Left colon (tissue), 2 donors: ENCODE data around the gene GMEB2. TPM values are rescaled to one million over a fixed set of nuclear protein-coding genes. Genes with fewer than 3 reads are reported as not detected.
A peak's percentile ranks its signal among the peaks of the same experiment; 100 is the strongest.
"Not testable (repeated sequence)": the region's sequence is repeated elsewhere in the genome, so short reads cannot be mapped to it uniquely, and the experiment has no call there.

Experiments
- ATAC-seq: fragments of 200-7000 bp; cut with Tn5 transposase; one replicate; pipeline ENCODE4 v1.9.1; 2020; ENCODE audit warnings: mild to moderate bottlenecking, moderate library complexity
- DNase-seq, 2 donors: peaks; one replicate each; pipeline ENCODE4 v3.0.0-alpha.2; 2020
- intact Hi-C, 2 donors: fragments of 100-400 bp; cut with DNase I in 1 of 2; cut with micrococcal nuclease in 1 of 2; formaldehyde crosslinking; loops; one replicate each; pipeline versions ENCODE4 v1.11.2 to v1.14.0; 2022; cut with DNase I, micrococcal nuclease
- long read RNA-seq: library from polyadenylated mRNA; unstranded; transcript quantifications from one replicate; pipeline ENCODE4 v2.0.0, GENCODE V29; 2021
- total RNA-seq, 2 donors: library from RNA; stranded (reverse); fragmentation: NEBNext Ultra II Directional; extraction: Animal tissue kit (Norgen Biotek cat#: 25700); gene quantifications; one replicate each; pipeline ENCODE4 v1.2.1, GENCODE V29; 2021
- donor health status: DM: no; HTN: no; CAD: no.
- donor health status: DM: yes; HTN: yes; CAD: no.

GMEB2 gene
- total RNA-seq = 10 to 100 TPM in 1 of 2 donors, 1 to 10 TPM in 1; 9.7 to 11.6 TPM
- long read RNA-seq, full-length matches to known transcripts = 2 of 24 reads
- long read RNA-seq, partial matches to known transcripts = 20 of 24 reads
- long read RNA-seq, other reads (novel, unspliced or antisense) = 2 of 24 reads

- intact Hi-C loops = no loop called here
- DNase-seq (peak; percentile 61 to 80), ATAC-seq (peak; percentile 49)
These were observed at the start of gene GMEB2 for GRCh38 chr20:63626424-63627128. Gene GMEB2, minus strand, starts transcription at chr20:63627101. Its CDS starts 7,704 bp downstream, at chr20:63619397.

DNA sequence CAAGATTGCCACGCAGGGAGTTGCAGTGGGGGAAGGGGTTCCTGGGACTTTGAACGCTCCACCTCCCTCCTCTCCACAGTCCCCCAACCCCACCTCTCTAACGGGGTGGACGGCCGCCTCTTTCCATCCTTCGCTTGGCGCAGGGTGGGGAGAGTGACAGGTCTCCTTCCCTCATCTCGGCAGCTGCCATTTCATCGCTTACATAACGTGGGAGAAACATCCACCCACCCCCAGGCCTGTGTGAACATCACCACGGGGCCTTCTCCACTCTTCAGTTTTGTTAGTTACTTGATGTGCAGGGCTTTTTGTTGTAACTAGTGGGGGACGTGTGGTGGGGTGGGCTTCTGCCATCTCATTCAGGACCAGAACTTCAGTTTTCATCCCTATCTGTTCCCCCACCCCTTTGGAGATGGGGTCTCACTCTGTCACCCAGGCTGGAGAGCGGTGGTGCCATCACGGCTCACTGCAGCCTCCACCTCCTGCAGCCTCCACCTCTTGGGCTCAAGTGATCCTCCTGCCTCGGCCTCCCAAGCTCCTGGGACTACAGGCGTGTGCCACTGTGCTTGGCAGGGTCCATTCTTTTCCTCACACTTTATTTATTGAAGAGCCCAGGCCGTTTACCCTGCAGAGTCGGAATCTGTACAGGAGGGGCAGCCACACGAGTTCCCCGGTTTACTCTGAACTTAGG lies 48.9 kb upstream of the GMEB2 start:
- ATAC-seq = no peak
- intact Hi-C loops = no loop called here
- no peak for DNase-seq

- DNase-seq = no peak
- ATAC-seq = no peak
- intact Hi-C loops = no loop called here
These were observed 47.0 kb upstream of the GMEB2 start for GRCh38 chr20:63673951-63674350.

DNA sequence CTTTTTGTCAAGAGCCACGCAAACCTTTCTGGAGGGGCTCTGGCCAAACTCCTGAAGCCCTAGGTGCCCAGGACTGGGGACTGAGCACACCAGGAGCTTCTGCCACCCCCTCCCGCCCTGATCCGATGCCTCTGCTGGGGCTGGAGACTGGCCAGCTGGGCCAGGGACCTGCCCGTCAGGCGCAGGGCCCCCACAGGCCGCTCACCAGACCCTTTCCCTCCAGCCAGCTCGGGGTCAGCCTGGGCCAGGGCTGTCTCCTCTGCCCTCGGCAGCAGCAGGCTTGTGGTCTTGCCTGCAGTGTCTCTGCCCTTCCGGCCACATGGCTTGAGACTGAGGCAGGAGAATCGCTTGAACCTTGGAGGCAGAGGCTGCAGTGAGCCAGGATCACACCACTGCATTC lies 45.8 kb upstream of the GMEB2 start:
- ATAC-seq (no peak), DNase-seq (no peak)

GRCh38 chr20:63671695-63672094 lies 44.8 kb upstream of the GMEB2 start:
- intact Hi-C loops, ATAC-seq, DNase-seq: not testable (repeated sequence)

More for the DNA sequence above, 45.8 kb upstream of the GMEB2 start:
- intact Hi-C loops = no loop called here

DNA sequence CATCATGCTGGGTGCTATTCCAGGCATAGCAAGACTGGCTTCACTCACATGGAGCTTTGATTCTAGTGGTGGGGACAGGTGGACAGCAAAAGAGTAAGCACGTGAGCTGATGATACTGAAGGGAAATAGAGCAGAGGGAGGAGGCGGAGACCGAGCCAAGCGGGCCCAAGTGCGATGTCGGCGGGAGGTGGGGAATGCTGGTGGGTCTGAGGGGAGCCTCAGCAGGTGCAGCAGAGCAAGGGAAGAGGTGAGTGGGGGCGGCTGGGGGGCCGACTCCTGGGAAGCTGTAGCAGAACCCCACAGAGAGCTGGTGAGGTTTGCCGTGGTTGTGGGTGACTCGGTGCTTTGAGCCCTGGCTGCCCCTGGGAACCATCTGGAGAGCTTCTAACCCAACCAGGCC lies 41.5 kb upstream of the GMEB2 start:
- intact Hi-C loops = no loop called here
- DNase-seq (no peak), ATAC-seq (no peak)

GRCh38 chr20:63667858-63668257 lies 41.0 kb upstream of the GMEB2 start:
- intact Hi-C loops = no loop called here
- DNase-seq = no peak
- no peak for ATAC-seq

GRCh38 chr20:63665708-63666107 lies 38.8 kb upstream of the GMEB2 start:
- ATAC-seq = no peak
- intact Hi-C loops = no loop called here

DNA sequence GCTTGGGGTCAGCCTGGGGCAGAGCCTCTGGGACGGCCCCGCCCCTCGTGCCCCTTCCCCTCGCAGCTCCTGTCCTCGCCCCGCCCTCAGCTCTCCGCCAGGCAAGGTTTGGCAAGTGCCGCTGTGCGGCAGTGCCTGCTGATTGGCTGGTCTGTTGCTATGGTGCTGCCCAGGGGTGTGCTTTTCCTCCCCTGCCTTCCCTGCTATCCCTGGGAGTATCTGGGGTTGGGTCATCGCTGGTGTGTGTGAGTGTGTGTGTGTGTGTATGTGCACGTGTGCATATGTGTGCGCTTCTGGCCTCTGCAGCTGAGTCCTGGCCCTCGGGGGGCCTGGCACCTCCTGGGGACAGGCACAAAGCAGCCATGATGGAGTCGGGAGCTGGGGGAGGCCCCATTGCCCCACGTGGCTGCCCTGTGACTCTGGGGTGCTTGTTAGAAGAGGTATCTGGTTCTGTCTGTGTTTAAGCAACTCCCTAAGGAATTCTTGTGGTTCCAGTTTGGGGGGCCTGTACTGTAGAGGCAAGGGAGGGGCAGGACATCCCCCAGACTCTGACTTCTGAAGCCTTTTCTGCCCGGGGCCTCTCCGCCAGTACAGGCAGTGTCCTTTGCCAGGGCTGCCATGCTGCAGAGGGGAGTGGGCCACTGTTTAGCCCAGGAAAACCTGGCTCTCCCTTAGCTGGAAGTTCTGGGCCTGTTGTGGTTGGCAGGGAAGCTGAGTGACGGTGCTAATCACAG lies 38.1 kb upstream of the GMEB2 start:
- DNase-seq (no peak), ATAC-seq (no peak)
- intact Hi-C loops = no loop called here

More at GRCh38 chr20:63665708-63666107, 38.8 kb upstream of the GMEB2 start:
- DNase-seq = no peak

DNA sequence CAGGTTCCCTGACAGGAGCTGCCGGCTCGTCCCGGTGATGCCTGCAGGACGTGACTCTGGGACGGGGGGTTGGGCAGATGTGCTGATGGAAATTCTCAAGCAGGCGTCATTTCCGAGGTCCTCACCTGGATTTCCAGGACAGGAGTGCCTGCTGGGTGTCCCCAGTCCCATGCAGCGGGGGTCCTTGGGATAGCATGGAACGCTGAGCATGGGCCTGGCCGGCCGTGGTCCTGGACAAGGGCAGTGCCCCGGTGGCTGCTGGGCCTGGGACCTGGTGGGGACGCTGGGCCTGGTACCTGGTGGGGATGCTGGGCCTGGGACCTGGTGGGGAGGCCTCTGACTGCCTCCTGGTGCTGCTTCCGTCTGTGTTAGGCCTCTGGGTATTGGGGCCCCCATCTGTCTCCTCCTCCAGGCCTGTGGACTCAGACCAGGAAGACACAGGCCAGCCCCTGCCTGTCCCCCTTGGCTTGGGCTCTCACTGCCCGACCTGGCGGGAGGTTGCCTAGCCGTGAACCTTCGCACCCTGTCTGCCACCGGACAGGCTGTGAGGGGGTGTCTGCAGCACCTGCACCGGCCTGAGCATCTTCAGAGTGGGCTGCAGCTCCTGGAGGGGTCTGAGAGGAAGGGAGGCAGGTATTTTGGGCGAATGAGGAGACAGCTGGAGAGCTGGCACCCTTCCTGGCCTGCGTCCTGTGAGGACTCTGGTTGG lies 37.4 kb upstream of the GMEB2 start:
- no peak for ATAC-seq
- DNase-seq = no peak
- intact Hi-C loops = no loop called here

GRCh38 chr20:63663332-63664066 lies 36.6 kb upstream of the GMEB2 start:
- intact Hi-C loops = no loop called here
- no peak for DNase-seq
- no peak for ATAC-seq

DNA sequence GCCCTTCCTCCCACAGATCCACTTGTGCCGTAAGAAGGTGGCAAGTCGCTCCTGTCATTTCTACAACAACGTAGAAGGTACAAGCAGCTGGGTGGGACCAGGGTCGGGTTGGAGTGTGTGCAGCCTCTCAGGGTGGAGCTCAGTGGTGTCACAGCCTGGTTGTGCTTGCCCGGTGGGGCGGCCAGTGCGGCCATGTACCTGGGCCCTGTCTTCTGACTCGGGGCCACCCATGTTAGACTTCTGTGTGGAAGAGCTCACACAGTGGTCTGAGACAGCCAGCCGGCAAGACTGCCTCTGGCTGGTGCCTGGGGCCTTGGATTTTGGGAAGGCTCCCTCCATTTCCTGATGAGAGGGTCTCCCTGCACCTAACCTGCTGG lies 35.9 kb upstream of the GMEB2 start:
- no peak for ATAC-seq
- intact Hi-C loops = no loop called here
- DNase-seq = no peak

DNA sequence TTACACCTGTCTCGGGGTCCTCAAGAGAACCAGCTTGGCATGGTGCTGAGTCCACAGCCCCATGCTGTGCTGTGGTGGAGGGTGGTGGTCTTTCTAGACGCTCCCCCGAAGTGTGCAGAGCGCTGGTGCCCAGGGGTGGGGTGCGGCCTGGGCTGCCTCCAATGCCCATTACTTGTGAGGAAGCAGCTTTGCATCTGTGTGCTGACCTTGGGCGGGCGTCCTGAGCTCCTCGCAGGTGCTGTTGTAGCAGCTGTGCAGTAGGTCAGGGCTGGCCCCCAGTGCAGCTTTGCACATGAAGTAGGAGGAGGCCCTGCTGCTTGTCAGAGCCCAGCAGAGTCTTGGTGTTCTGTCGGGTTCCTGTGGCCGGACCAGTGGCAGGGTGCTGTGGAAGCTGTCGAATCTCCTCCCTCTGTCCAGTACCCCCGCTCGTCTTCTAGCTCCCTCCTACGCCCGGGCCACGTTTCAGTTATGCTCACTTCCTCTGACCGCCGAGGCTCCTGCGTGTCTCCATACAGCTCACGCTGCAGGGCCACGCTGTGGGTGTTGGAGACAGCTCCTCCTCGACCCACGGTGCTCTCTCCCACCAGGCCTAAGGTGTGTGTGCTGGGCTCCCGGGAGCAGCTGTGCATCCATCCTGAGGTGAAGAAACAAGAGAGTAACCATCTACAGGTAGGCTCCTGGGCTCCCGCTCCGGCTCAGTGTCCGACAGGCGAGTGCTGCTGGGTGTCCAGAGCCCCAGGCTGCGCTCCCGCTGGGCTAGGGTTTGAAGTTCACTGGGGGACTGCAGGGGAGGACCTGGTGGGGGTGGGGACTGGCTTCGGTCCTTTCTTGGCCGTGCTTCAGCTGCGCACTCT lies 35.3 kb upstream of the GMEB2 start:
- no peak for DNase-seq
- intact Hi-C loops = no loop called here
- ATAC-seq = no peak

DNA sequence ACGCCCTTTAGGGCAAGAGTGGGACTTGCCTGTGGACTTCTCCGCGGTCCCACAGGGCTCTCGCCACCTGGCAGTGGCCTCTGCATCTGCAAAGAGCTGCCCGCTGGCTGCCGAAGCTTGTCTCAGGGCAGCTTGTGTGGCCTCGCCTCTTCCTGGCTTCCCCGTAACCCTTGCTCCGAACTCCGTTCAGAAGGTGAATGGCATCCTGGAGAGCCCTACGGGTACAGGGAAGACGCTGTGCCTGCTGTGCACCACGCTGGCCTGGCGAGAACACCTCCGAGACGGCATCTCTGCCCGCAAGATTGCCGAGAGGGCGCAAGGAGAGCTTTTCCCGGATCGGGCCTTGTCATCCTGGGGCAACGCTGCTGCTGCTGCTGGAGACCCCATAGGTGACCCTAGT lies 34.2 kb upstream of the GMEB2 start:
- DNase-seq = no peak
- intact Hi-C loops = no loop called here
- ATAC-seq = no peak

GRCh38 chr20:63660622-63661021 lies 33.7 kb upstream of the GMEB2 start:
- ATAC-seq = no peak
- no peak for DNase-seq
- intact Hi-C loops = no loop called here

GRCh38 chr20:63660174-63660573 lies 33.3 kb upstream of the GMEB2 start:
- ATAC-seq, DNase-seq, intact Hi-C loops: not testable (repeated sequence)

DNA sequence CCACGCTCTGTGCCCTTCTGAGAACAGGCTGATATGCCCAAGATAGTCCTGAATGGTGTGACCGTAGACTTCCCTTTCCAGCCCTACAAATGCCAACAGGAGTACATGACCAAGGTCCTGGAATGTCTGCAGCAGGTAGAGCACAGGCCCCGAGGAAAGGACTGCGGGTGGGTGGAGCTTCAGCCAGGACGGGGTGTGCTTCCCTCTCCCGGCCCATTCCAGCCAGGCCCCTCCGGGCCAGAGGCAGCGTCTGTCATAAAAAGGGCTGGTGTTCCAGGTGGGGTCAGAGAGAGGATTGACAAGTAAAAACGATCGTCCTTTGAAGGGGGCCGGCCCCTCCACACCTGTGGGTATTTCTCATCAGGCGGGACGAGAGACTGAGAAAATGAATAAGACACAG lies 32.5 kb upstream of the GMEB2 start:
- DNase-seq = no peak
- ATAC-seq = no peak
- intact Hi-C loops = no loop called here
